MCF 10A (cell line): ENCODE measurements around the gene SLC27A1. TPM values are rescaled to one million over a fixed set of nuclear protein-coding genes. Genes with fewer than 3 reads are reported as not detected.
"Not testable (repeated sequence)": the region's sequence is repeated elsewhere in the genome, so short reads cannot be mapped to it uniquely, and the experiment has no call there.

Experiments
- BruUV-seq: library from RNA; stranded (reverse); fragments of 400-500 nt; replicated peaks from 2 replicates; lab custom pipeline; 2021; lab: Mats Ljungman, UMichigan
- CTCF ChIA-PET: fragments of 300-600 bp; sonication (Branson Sonifier 250); formaldehyde crosslinking; extraction: SDS; loops from one replicate; lab custom pipeline; 2021; ENCODE audit warnings: antibody characterized with exemption, inconsistent platforms; lab: Yijun Ruan, JAX
- POLR2A ChIA-PET: fragments of 300-600, 350-650 bp; sonication (Branson Sonifier 250); formaldehyde crosslinking; extraction: SDS; loops from one replicate; lab custom pipeline; 2020; ENCODE audit warnings: antibody characterized with exemption, inconsistent platforms; lab: Yijun Ruan, JAX
- DNase-seq: peaks from one replicate; pipeline ENCODE4 v3.0.0-alpha.2; 2018; ENCODE audit not compliant: unreplicated experiment
- H3K27ac Mint-ChIP-seq: one replicate; pipeline ENCODE4 v1.8.0; 2022; ENCODE audit warnings: mild to moderate bottlenecking, low read depth, mixed read lengths; ENCODE audit not compliant: unreplicated experiment
- H3K27me3 Mint-ChIP-seq: one replicate; pipeline ENCODE4 v1.8.0; 2022; ENCODE audit warnings: mixed read lengths; ENCODE audit not compliant: insufficient read depth, unreplicated experiment
- H3K36me3 Mint-ChIP-seq: one replicate; pipeline ENCODE4 v1.8.0; 2022; ENCODE audit warnings: mild to moderate bottlenecking, moderate library complexity, mixed read lengths; ENCODE audit not compliant: insufficient read depth, unreplicated experiment
- H3K4me1 Mint-ChIP-seq: one replicate; pipeline ENCODE4 v1.8.0; 2022; ENCODE audit warnings: mixed read lengths; ENCODE audit not compliant: insufficient read depth, unreplicated experiment
- H3K4me3 Mint-ChIP-seq: one replicate; pipeline ENCODE4 v1.8.0; 2022; ENCODE audit warnings: mild to moderate bottlenecking, moderate library complexity, mixed read lengths; ENCODE audit not compliant: unreplicated experiment
- H3K9me3 Mint-ChIP-seq: one replicate; pipeline ENCODE4 v1.8.0; 2022; ENCODE audit warnings: mixed read lengths; ENCODE audit not compliant: unreplicated experiment
- CTCF ChIP-seq: fragments of 200-600 bp; IDR thresholded peaks from one replicate; pipeline ENCODE4 v1.8.0; 2022; ENCODE audit warnings: antibody characterized with exemption, mild to moderate bottlenecking; ENCODE audit not compliant: unreplicated experiment
- intact Hi-C: fragments of 100-400 bp; cut with micrococcal nuclease; formaldehyde crosslinking; loops from 2 replicates; pipeline ENCODE4 v1.14.1; 2022
- total RNA-seq: library from RNA; stranded (reverse); gene quantifications from 2 replicates; pipeline ENCODE4 v1.2.3, GENCODE V29; 2022

Gene SLC27A1
- total RNA-seq, 1 experiment from 2014 or later: 5.0 TPM

DNA sequence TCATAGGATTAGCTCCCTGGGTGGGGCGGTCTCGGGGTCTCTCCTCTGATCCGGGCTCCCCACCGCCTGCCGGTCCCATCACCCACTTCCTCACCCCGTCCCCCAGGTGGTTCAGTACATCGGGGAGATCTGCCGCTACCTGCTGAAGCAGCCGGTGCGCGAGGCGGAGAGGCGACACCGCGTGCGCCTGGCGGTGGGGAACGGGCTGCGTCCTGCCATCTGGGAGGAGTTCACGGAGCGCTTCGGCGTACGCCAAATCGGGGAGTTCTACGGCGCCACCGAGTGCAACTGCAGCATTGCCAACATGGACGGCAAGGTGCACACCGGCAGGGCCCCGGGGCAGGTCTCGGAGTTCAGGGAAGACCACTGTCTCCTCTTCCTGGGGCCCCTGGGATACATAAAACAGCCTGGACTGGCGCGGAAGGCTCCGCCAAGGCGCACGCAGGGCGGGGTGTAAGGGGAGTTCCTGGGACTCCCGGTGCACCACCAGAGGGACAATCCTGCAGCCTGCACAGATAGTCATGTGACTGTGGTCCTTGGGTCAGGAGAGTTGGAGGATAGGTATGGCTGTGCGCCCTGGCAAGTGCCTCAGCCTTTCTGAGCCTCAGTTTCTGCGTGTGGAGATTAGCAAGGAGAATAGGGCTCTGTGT, 26.9 kb downstream of the SLC27A1 start:
- Mint-ChIP-seq H3K9me3 (no peaks in the 10 kb centered on the region), H3K27ac (no peak overlapping the region), H3K4me3 (no peak overlapping the region), H3K4me1 (peaks cover 15% of the 10 kb centered on the region), H3K27me3 (no peaks in the 10 kb centered on the region), H3K36me3 (peaks cover 32% of the 10 kb centered on the region)
- no TSS peak for BruUV-seq
- TF ChIP-seq CTCF: no peak
- POLR2A ChIA-PET: no interaction called here
- CTCF ChIA-PET: interaction anchor here (0.6 to 2.8 kb wide), 11 partner anchors 9 to 735 kb away, joined by 3 to 19 read pairs (median 5); no protein-coding TSS in a partner anchor
- intact Hi-C loops: no loop called here
- no peak for DNase-seq

- POLR2A ChIA-PET: interaction anchor here (2.5 kb wide), 1 partner anchor 12 kb away, joined by 13 read pairs; the partner anchor contains the start of gene PGLS
- intact Hi-C loops: loop anchor here (2.0 kb wide), 1 partner anchor 76 kb away; no protein-coding TSS in a partner anchor
- H3K4me3 Mint-ChIP-seq, DNase-seq, H3K9me3 Mint-ChIP-seq, H3K27me3 Mint-ChIP-seq, BruUV-seq: not testable (repeated sequence)
- Mint-ChIP-seq H3K36me3 (peaks cover 32% of the 10 kb centered on the region), H3K4me1 (peaks cover 15% of the 10 kb centered on the region), H3K27ac (peak overlapping the region; percentile 73)
- CTCF ChIA-PET: interaction anchor here (0.6 kb wide), 1 partner anchor 1208 kb away, joined by 3 read pairs; no protein-coding TSS in a partner anchor
Measured at GRCh38 chr19:17499025-17499424, 28.7 kb downstream of the SLC27A1 start.

GRCh38 chr19:17499648-17500446, 29.5 kb downstream of the SLC27A1 start:
- Mint-ChIP-seq H3K4me1 (peaks cover 15% of the 10 kb centered on the region), H3K27ac (peak overlapping the region; percentile 73), H3K27me3 (no peaks in the 10 kb centered on the region), H3K4me3 (no peak overlapping the region), H3K36me3 (peaks cover 32% of the 10 kb centered on the region), H3K9me3 (no peaks in the 10 kb centered on the region)
- no peak for TF ChIP-seq CTCF
- ChIA-PET CTCF (interaction anchor here (0.6 to 1.8 kb wide), 5 partner anchors 10 to 1209 kb away, joined by 3 to 6 read pairs (median 3); partner anchors contain the start of gene PGLS), POLR2A (interaction anchor here (1.1 to 2.5 kb wide), 3 partner anchors 9 to 361 kb away, joined by 3 to 13 read pairs (median 4); partner anchors contain the start of gene PGLS)
- DNase-seq: peak; percentile 80
- BruUV-seq: no TSS peak
- intact Hi-C loops: loop anchor here (2.0 to 5.0 kb wide), 2 partner anchors 75 to 357 kb away; partner anchors contain the start of gene RPL18A

DNA sequence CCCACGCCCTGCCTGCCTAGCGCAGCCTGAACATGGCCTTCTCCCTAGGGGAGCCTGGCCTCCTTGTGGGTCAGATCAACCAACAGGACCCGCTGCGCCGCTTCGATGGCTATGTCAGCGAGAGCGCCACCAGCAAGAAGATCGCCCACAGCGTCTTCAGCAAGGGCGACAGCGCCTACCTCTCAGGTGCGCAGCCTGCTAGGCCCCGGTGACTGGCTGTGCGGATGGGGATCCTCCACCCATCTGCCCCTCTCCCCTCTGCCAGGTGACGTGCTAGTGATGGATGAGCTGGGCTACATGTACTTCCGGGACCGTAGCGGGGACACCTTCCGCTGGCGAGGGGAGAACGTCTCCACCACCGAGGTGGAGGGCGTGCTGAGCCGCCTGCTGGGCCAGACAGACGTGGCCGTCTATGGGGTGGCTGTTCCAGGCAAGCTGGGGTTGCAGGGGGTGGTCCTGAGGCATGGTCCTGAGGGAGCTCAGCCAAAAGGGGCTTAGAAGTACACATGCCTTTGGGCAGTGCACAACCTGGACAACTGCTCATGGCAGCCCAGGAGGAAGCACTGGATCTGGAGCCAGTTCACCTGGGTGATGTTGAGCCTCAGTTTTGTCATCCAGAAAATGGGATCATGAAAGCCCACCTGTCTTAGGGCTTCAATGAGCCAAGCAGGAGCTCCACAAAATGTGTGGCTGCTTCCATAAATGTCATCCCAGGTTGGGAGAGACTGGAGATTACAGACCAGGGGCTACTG, 30.3 kb downstream of the SLC27A1 start:
- Mint-ChIP-seq H3K36me3 (peaks cover 36% of the 10 kb centered on the region), H3K4me1 (peaks cover 15% of the 10 kb centered on the region), H3K27me3 (no peaks in the 10 kb centered on the region), H3K4me3 (no peak overlapping the region), H3K9me3 (no peaks in the 10 kb centered on the region), H3K27ac (no peak overlapping the region)
- no peak for DNase-seq
- intact Hi-C loops: loop anchor here (5.0 kb wide), 1 partner anchor 357 kb away; the partner anchor contains the start of gene RPL18A
- TF ChIP-seq CTCF: no peak
- CTCF ChIA-PET: interaction anchor here (0.6 to 1.8 kb wide), 3 partner anchors 9 to 444 kb away, joined by 3 to 6 read pairs (median 4); partner anchors contain the start of gene PGLS
- BruUV-seq: no TSS peak
- POLR2A ChIA-PET: interaction anchor here (1.1 to 1.3 kb wide), 2 partner anchors 8 to 360 kb away, joined by 3 to 4 read pairs; no protein-coding TSS in a partner anchor
